Right cardiac atrium (tissue), 5 donors: ENCODE results near the gene SERPINE3. TPM values are rescaled to one million over a fixed set of nuclear protein-coding genes. Genes with fewer than 3 reads are reported as not detected.
A peak's percentile ranks its signal among the peaks of the same experiment; 100 is the strongest.

Source experiments
- ATAC-seq, 2 donors: fragments of 200-7000 bp; cut with Tn5 transposase; one replicate each; pipeline versions ENCODE4 v1.8.0 to v1.9.1; 2020; ENCODE audit warnings: moderate library complexity in 2 of 2, mild to moderate bottlenecking in 1 of 2
- DNase-seq, 3 donors: peaks; one replicate each; pipeline ENCODE4 v3.0.0-alpha.2; 2020
- H3K27ac ChIP-seq: one replicate; pipeline ENCODE4 v1.5.1; 2013; ENCODE audit warnings: mild to moderate bottlenecking, low read length, control low read depth, moderate library complexity
- H3K27me3 ChIP-seq: one replicate; pipeline ENCODE4 v1.6.1; 2013; ENCODE audit not compliant: control insufficient read depth, insufficient read depth
- H3K4me1 ChIP-seq: one replicate; pipeline ENCODE4 v1.6.1; 2013; ENCODE audit warnings: low read length; ENCODE audit not compliant: control insufficient read depth, insufficient read depth
- H3K4me3 ChIP-seq: one replicate; pipeline ENCODE4 v1.5.1; 2013; ENCODE audit warnings: low read length, control low read depth
- H3K9me3 ChIP-seq: one replicate; pipeline ENCODE4 v1.6.1; 2013; ENCODE audit warnings: low read length; ENCODE audit not compliant: control insufficient read depth
- whole genome bisulfite sequencing: extraction: QIAGEN DNeasy Blood & Tissue Kit; methylation state at CpG from one replicate; pipeline ENCODE4 v1.1.7; 2013; 5-methylcytosine and 5-hydroxymethylcytosine counted together
- intact Hi-C, 4 donors: fragments of 100-400 bp; cut with DNase I; formaldehyde crosslinking; loops; one replicate each; pipeline versions ENCODE4 v1.11.0 to v1.14.0; 2022 to 2023
- polyA plus RNA-seq: library from polyadenylated mRNA; stranded (reverse); fragments of 200-250 nt; gene quantifications from one replicate; pipeline ENCODE4 v1.2.3, GENCODE V29; 2013
- total RNA-seq, 4 donors: library from RNA; stranded (reverse); fragmentation: NEBNext Ultra II Directional; extraction: Animal tissue kit (Norgen Biotek cat#: 25700); gene quantifications; one replicate each; pipeline ENCODE4 v1.2.1, GENCODE V29; 2021
- donor health status: healthy with polysubstance abuse.
- donor health status: DM: no; HTN: yes; CAD: no.
- donor health status: DM: no; HTN: no; CAD: no.
- donor health status: DM: no; HTN: yes; CAD: no; lungs with severe emphysema.
- donor health status: DM: yes; HTN: yes; CAD: no.

Gene SERPINE3
- total and polyA plus RNA-seq, 5 donors, result not detected

DNA sequence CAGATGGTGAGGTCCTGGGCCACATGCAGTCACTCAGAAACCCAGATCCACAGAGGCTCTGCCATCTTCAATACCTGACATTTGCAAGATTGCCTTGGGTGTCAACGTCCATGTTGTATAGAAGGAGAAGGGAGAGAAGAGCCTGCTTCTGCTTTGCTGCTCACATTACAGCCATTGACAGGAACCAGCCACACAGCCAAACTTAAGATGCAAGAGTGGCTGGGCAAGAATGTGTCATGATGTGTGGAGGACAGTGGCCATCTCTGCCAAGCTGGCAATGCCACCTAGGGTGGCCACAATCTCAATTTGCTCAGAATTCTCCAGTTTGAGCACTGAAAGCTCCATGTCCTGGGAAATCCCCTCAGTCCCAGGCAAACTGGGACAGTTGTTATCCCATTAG lies 25.9 kb upstream of the SERPINE3 start:
- H3K27me3 ChIP-seq, result no peaks in the 10 kb centered on the region

DNA sequence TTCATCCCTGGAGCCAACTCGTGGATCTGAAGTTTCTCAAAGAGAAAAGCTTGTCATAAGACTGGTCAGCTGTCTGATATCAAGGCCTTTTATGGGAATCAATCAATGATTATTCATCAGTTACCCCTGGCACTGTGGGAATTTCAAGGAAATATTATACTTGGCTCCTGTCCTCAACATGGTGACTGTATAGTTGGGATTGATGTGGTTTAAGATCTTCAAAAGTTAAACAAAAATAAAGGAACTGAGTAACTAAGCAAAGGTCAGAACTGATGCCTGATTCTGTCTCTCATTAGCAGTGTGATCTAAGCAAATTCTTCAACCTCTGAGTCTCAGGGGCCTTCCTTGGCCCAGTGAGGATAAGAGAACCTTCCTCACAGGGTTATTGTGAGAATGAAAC lies 22.2 kb upstream of the SERPINE3 start:
- 84% methylated on average over 1 of the region's 1 CpG for WGBS
- Histone ChIP-seq H3K9me3 (no peaks in the 10 kb centered on the region), H3K4me3 (no peak overlapping the region), H3K27me3 (no peaks in the 10 kb centered on the region), H3K4me1 (peaks cover 3% of the 10 kb centered on the region), H3K27ac (no peak overlapping the region)
- ATAC-seq, result no peak
- no peak for DNase-seq
- intact Hi-C loops, result no loop called here

More for the DNA sequence above, 25.9 kb upstream of the SERPINE3 start:
- intact Hi-C loops, result no loop called here
- peak in 1 of 2 donors; percentile 52 for ATAC-seq
- H3K9me3 ChIP-seq, result no peaks in the 10 kb centered on the region
- H3K27ac ChIP-seq, result no peak overlapping the region
- peaks cover 3% of the 10 kb centered on the region for H3K4me1 ChIP-seq
- DNase-seq, result no peak
- H3K4me3 ChIP-seq, result no peak overlapping the region
- WGBS, result 66% methylated on average over 1 of the region's 1 CpG

- 97% methylated on average over 2 of the region's 2 CpGs for WGBS
- Histone ChIP-seq H3K27me3 (no peaks in the 10 kb centered on the region), H3K9me3 (no peaks in the 10 kb centered on the region), H3K4me3 (no peak overlapping the region), H3K27ac (no peak overlapping the region), H3K4me1 (peaks cover 3% of the 10 kb centered on the region)
- intact Hi-C loops, result no loop called here
- DNase-seq (no peak), ATAC-seq (no peak)
These were observed 21.5 kb upstream of the SERPINE3 start for GRCh38 chr13:51318015-51318414.

- intact Hi-C loops, result no loop called here
- ATAC-seq (no peak), DNase-seq (no peak)
- no peak overlapping the region for H3K4me3 ChIP-seq
- H3K27ac ChIP-seq, result no peak overlapping the region
- 84% methylated on average over 3 of the region's 3 CpGs for WGBS
- H3K27me3 ChIP-seq, result no peaks in the 10 kb centered on the region
- H3K4me1 ChIP-seq, result peaks cover 3% of the 10 kb centered on the region
- H3K9me3 ChIP-seq, result no peaks in the 10 kb centered on the region
These were observed 20.6 kb upstream of the SERPINE3 start for GRCh38 chr13:51318876-51319275.

- ATAC-seq, result no peak
These were observed 17.7 kb upstream of the SERPINE3 start for GRCh38 chr13:51321836-51322235.

GRCh38 chr13:51322826-51323225 lies 16.7 kb upstream of the SERPINE3 start:
- intact Hi-C loops, result no loop called here
- no peak overlapping the region for H3K4me3 ChIP-seq
- WGBS, result 84% methylated on average over 3 of the region's 3 CpGs
- H3K27me3 ChIP-seq, result no peaks in the 10 kb centered on the region
- H3K27ac ChIP-seq, result no peak overlapping the region
- H3K4me1 ChIP-seq, result no peaks in the 10 kb centered on the region
- DNase-seq (no peak), ATAC-seq (no peak)
- H3K9me3 ChIP-seq, result no peaks in the 10 kb centered on the region

More at GRCh38 chr13:51321836-51322235, 17.7 kb upstream of the SERPINE3 start:
- intact Hi-C loops, result no loop called here
- no peak for DNase-seq
- H3K4me3 ChIP-seq, result no peak overlapping the region
- H3K27ac ChIP-seq, result no peak overlapping the region
- no peaks in the 10 kb centered on the region for H3K4me1 ChIP-seq
- 66% methylated on average over 2 of the region's 2 CpGs for WGBS
- H3K9me3 ChIP-seq, result no peaks in the 10 kb centered on the region
- no peaks in the 10 kb centered on the region for H3K27me3 ChIP-seq

GRCh38 chr13:51323824-51324511 lies 15.5 kb upstream of the SERPINE3 start:
- H3K27me3 ChIP-seq, result no peaks in the 10 kb centered on the region
- no peak overlapping the region for H3K27ac ChIP-seq
- no peaks in the 10 kb centered on the region for H3K9me3 ChIP-seq
- DNase-seq (no peak), ATAC-seq (peak in 1 of 2 donors; percentile 27)
- intact Hi-C loops, result no loop called here
- no peaks in the 10 kb centered on the region for H3K4me1 ChIP-seq
- 85% methylated on average over 5 of the region's 5 CpGs for WGBS
- H3K4me3 ChIP-seq, result no peak overlapping the region

- intact Hi-C loops, result no loop called here
- H3K27ac ChIP-seq, result no peak overlapping the region
- WGBS, result 85% methylated on average over 14 of the region's 14 CpGs
- ATAC-seq, result no peak
- no peak for DNase-seq
- H3K4me1 ChIP-seq, result no peaks in the 10 kb centered on the region
- no peaks in the 10 kb centered on the region for H3K9me3 ChIP-seq
- H3K4me3 ChIP-seq, result no peak overlapping the region
- no peaks in the 10 kb centered on the region for H3K27me3 ChIP-seq
These were observed 14.6 kb upstream of the SERPINE3 start for GRCh38 chr13:51324714-51325420.

GRCh38 chr13:51325837-51326236 lies 13.7 kb upstream of the SERPINE3 start:
- ATAC-seq (no peak), DNase-seq (no peak)
- H3K9me3 ChIP-seq, result no peaks in the 10 kb centered on the region
- H3K27ac ChIP-seq, result no peak overlapping the region
- intact Hi-C loops, result no loop called here
- no peaks in the 10 kb centered on the region for H3K27me3 ChIP-seq
- no peak overlapping the region for H3K4me3 ChIP-seq
- WGBS, result 92% methylated on average over 6 of the region's 6 CpGs
- H3K4me1 ChIP-seq, result peaks cover 2% of the 10 kb centered on the region

DNA sequence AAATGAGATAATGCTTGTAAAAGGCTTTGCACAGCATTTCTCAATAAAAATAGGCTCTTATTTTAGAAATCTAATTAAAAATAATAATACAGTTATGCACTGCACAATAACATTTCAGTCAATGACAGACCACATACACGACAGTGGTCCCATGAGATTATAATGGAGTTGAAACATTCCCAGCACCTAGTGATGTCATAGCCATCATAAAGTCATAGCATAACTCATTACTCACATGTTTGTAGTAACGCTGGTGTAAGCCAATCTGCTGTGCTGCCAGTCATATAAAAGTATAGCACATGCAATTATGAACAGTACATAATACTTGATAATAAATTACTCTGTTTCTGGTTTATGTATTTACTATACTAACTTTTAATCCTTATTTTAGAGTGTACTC lies 12.7 kb upstream of the SERPINE3 start:
- Histone ChIP-seq H3K4me1 (peaks cover 2% of the 10 kb centered on the region), H3K4me3 (no peak overlapping the region), H3K27ac (no peak overlapping the region), H3K9me3 (no peaks in the 10 kb centered on the region), H3K27me3 (no peaks in the 10 kb centered on the region)
- intact Hi-C loops, result no loop called here
- 76% methylated on average over 2 of the region's 2 CpGs for WGBS
- ATAC-seq (no peak), DNase-seq (no peak)

GRCh38 chr13:51327961-51328360 lies 11.5 kb upstream of the SERPINE3 start:
- WGBS, result 98% methylated on average over 2 of the region's 2 CpGs
- H3K27me3 ChIP-seq, result no peaks in the 10 kb centered on the region
- H3K27ac ChIP-seq, result no peak overlapping the region
- intact Hi-C loops, result no loop called here
- H3K9me3 ChIP-seq, result no peaks in the 10 kb centered on the region
- ATAC-seq (no peak), DNase-seq (no peak)
- no peak overlapping the region for H3K4me3 ChIP-seq
- H3K4me1 ChIP-seq, result peaks cover 2% of the 10 kb centered on the region
